GM18520 (cell line): ENCODE results near the gene DCBLD2.

Experiments used
- ATAC-seq: cut with Tn5 transposase; IDR thresholded peaks from one replicate; pipeline ENCODE4 v1.9.1; 2021; ENCODE audit not compliant: unreplicated experiment

DCBLD2 gene

GRCh38 chr3:98796334-98796733, 105.2 kb downstream of the DCBLD2 start:
- no peak for ATAC-seq

GRCh38 chr3:98793971-98794370, 107.5 kb downstream of the DCBLD2 start:
- ATAC-seq = no peak

- ATAC-seq = no peak
Measured at GRCh38 chr3:98791341-98792325, 109.9 kb downstream of the DCBLD2 start.

- no peak for ATAC-seq
Measured at GRCh38 chr3:98788651-98789050, 112.8 kb downstream of the DCBLD2 start.

- ATAC-seq = no peak
Measured at GRCh38 chr3:98787181-98787580, 114.3 kb downstream of the DCBLD2 start.

GRCh38 chr3:98786364-98787006, 115.0 kb downstream of the DCBLD2 start:
- no peak for ATAC-seq

- ATAC-seq = no peak
Measured at GRCh38 chr3:98784666-98785600, 116.6 kb downstream of the DCBLD2 start.

GRCh38 chr3:98784042-98784441, 117.5 kb downstream of the DCBLD2 start:
- ATAC-seq = no peak

- no peak for ATAC-seq
Measured at GRCh38 chr3:98782824-98783500, 118.5 kb downstream of the DCBLD2 start.

GRCh38 chr3:98780343-98780742, 121.2 kb downstream of the DCBLD2 start:
- ATAC-seq = no peak

GRCh38 chr3:98779541-98780335, 121.8 kb downstream of the DCBLD2 start:
- ATAC-seq = no peak

- no peak for ATAC-seq
Measured at GRCh38 chr3:98778852-98779413, 122.6 kb downstream of the DCBLD2 start.

GRCh38 chr3:98778383-98778782, 123.1 kb downstream of the DCBLD2 start:
- no peak for ATAC-seq

- ATAC-seq = no peak
Measured at GRCh38 chr3:98777801-98778220, 123.7 kb downstream of the DCBLD2 start.

GRCh38 chr3:98777286-98777685, 124.2 kb downstream of the DCBLD2 start:
- no peak for ATAC-seq

GRCh38 chr3:98776140-98776493, 125.4 kb downstream of the DCBLD2 start:
- ATAC-seq = no peak

- no peak for ATAC-seq
Measured at GRCh38 chr3:98775459-98776139, 125.9 kb downstream of the DCBLD2 start.

- ATAC-seq = no peak
Measured at GRCh38 chr3:98772022-98772421, 129.5 kb downstream of the DCBLD2 start.
